Measurements from ENCODE around the gene GPR161.

GRCh38 chr1:168106274-168106673 is 30.5 kb downstream of the GPR161 start:
- TF ChIP-seq, protein P1, sequence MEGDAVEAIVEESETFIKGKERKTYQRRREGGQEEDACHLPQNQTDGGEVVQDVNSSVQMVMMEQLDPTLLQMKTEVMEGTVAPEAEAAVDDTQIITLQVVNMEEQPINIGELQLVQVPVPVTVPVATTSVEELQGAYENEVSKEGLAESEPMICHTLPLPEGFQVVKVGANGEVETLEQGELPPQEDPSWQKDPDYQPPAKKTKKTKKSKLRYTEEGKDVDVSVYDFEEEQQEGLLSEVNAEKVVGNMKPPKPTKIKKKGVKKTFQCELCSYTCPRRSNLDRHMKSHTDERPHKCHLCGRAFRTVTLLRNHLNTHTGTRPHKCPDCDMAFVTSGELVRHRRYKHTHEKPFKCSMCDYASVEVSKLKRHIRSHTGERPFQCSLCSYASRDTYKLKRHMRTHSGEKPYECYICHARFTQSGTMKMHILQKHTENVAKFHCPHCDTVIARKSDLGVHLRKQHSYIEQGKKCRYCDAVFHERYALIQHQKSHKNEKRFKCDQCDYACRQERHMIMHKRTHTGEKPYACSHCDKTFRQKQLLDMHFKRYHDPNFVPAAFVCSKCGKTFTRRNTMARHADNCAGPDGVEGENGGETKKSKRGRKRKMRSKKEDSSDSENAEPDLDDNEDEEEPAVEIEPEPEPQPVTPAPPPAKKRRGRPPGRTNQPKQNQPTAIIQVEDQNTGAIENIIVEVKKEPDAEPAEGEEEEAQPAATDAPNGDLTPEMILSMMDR (IDR thresholded peaks at IDR 0.05), result no peak
- TF ChIP-seq, protein P2, sequence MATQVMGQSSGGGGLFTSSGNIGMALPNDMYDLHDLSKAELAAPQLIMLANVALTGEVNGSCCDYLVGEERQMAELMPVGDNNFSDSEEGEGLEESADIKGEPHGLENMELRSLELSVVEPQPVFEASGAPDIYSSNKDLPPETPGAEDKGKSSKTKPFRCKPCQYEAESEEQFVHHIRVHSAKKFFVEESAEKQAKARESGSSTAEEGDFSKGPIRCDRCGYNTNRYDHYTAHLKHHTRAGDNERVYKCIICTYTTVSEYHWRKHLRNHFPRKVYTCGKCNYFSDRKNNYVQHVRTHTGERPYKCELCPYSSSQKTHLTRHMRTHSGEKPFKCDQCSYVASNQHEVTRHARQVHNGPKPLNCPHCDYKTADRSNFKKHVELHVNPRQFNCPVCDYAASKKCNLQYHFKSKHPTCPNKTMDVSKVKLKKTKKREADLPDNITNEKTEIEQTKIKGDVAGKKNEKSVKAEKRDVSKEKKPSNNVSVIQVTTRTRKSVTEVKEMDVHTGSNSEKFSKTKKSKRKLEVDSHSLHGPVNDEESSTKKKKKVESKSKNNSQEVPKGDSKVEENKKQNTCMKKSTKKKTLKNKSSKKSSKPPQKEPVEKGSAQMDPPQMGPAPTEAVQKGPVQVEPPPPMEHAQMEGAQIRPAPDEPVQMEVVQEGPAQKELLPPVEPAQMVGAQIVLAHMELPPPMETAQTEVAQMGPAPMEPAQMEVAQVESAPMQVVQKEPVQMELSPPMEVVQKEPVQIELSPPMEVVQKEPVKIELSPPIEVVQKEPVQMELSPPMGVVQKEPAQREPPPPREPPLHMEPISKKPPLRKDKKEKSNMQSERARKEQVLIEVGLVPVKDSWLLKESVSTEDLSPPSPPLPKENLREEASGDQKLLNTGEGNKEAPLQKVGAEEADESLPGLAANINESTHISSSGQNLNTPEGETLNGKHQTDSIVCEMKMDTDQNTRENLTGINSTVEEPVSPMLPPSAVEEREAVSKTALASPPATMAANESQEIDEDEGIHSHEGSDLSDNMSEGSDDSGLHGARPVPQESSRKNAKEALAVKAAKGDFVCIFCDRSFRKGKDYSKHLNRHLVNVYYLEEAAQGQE (IDR thresholded peaks at IDR 0.05; ENCODE audit: insufficient read depth in 1 of 2, low read depth in 2 of 2, low read length in 1 of 2), result no peak
- TF ChIP-seq POLR2AphosphoS5 (IDR thresholded peaks at IDR 0.05; ENCODE audit: low read depth, low read length), result no peak
